ENCODE data around the gene C1QTNF6. TPM values are rescaled to one million over a fixed set of nuclear protein-coding genes. Genes with fewer than 3 reads are reported as not detected.

C1QTNF6 gene
- total and polyA plus RNA-seq, 4 donors = 3.1 to 4.5 (median 4.0) TPM

DNA sequence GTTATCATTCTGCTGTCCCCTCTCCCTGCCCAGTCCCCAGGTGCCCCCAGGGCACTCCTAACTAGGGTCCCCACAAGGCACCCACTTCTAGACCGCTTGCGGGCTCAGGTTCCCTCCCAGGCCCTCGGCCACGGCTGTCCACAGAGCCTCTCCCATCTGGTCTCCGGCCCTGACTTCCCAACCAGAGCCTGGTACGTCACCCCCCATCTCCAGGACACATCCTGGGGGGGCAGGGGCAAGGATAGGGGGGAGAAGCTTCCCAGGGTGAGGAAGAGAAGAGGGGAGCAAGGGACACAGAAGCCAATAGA, 23.8 kb upstream of the C1QTNF6 start:
- H3K27me3 ChIP-seq (ENCODE audit: control insufficient read depth in 4 of 4, insufficient read depth in 4 of 4, low read length in 3 of 4) = peaks cover 0 to 4% (median 0%) of the 10 kb centered on the region in 4 donors
- no peaks in the 10 kb centered on the region for H3K36me3 ChIP-seq (ENCODE audit: control insufficient read depth in 4 of 4, insufficient read depth in 3 of 4, low read depth in 1 of 4, low read length in 3 of 4)
- H3K9ac ChIP-seq (ENCODE audit: low read depth in 1 of 2, low read length in 2 of 2) = no peak overlapping the region
- H3K4me3 ChIP-seq (ENCODE audit: low read depth in 1 of 3, low read length in 3 of 3) = no peak overlapping the region
- H3K27ac ChIP-seq (ENCODE audit: low read depth in 1 of 2, low read length in 2 of 2) = no peak overlapping the region
- no peak for TF ChIP-seq TAF1 (conservative IDR thresholded peaks at IDR 0.05)
- no peak for DNase-seq (ENCODE audit: low spot score)
- H3K4me1 ChIP-seq (ENCODE audit: control insufficient read depth in 4 of 4, insufficient read depth in 4 of 4, low read length in 3 of 4) = peaks cover 0 to 2% (median 1%) of the 10 kb centered on the region in 4 donors
- 80% methylated on average over 6 of the region's 6 CpGs for WGBS
- no peaks in the 10 kb centered on the region for H3K9me3 ChIP-seq (ENCODE audit: control insufficient read depth in 4 of 4, low read length in 3 of 4)

- Histone ChIP-seq H3K9ac (ENCODE audit: low read depth in 1 of 2, low read length in 2 of 2) (no peak overlapping the region), H3K4me3 (ENCODE audit: low read depth in 1 of 3, low read length in 3 of 3) (no peak overlapping the region), H3K27me3 (ENCODE audit: control insufficient read depth in 4 of 4, insufficient read depth in 4 of 4, low read length in 3 of 4) (peaks cover 0 to 4% (median 0%) of the 10 kb centered on the region in 4 donors), H3K27ac (ENCODE audit: low read depth in 1 of 2, low read length in 2 of 2) (no peak overlapping the region), H3K4me1 (ENCODE audit: control insufficient read depth in 4 of 4, insufficient read depth in 4 of 4, low read length in 3 of 4) (peaks cover 0 to 2% (median 1%) of the 10 kb centered on the region in 4 donors), H3K36me3 (ENCODE audit: control insufficient read depth in 4 of 4, insufficient read depth in 3 of 4, low read depth in 1 of 4, low read length in 3 of 4) (no peaks in the 10 kb centered on the region), H3K9me3 (ENCODE audit: control insufficient read depth in 4 of 4, low read length in 3 of 4) (no peaks in the 10 kb centered on the region)
- WGBS = 90% methylated on average over 24 of the region's 24 CpGs
- TF ChIP-seq FOXA1 (IDR thresholded peaks at IDR 0.05) (no peak), YY1 (IDR thresholded peaks at IDR 0.05) (no peak), ZBTB33 (IDR thresholded peaks at IDR 0.05) (no peak), JUND (IDR thresholded peaks at IDR 0.05) (no peak), SP1 (IDR thresholded peaks at IDR 0.05) (no peak), EGR1 (IDR thresholded peaks at IDR 0.05; ENCODE audit: low read depth in 2 of 2) (no peak), RXRA (IDR thresholded peaks at IDR 0.05) (no peak), GABPA (IDR thresholded peaks at IDR 0.05 in 1 of 2, conservative IDR thresholded peaks at IDR 0.05 in 1 of 2) (no peak)
- TF ChIP-seq, protein P1, sequence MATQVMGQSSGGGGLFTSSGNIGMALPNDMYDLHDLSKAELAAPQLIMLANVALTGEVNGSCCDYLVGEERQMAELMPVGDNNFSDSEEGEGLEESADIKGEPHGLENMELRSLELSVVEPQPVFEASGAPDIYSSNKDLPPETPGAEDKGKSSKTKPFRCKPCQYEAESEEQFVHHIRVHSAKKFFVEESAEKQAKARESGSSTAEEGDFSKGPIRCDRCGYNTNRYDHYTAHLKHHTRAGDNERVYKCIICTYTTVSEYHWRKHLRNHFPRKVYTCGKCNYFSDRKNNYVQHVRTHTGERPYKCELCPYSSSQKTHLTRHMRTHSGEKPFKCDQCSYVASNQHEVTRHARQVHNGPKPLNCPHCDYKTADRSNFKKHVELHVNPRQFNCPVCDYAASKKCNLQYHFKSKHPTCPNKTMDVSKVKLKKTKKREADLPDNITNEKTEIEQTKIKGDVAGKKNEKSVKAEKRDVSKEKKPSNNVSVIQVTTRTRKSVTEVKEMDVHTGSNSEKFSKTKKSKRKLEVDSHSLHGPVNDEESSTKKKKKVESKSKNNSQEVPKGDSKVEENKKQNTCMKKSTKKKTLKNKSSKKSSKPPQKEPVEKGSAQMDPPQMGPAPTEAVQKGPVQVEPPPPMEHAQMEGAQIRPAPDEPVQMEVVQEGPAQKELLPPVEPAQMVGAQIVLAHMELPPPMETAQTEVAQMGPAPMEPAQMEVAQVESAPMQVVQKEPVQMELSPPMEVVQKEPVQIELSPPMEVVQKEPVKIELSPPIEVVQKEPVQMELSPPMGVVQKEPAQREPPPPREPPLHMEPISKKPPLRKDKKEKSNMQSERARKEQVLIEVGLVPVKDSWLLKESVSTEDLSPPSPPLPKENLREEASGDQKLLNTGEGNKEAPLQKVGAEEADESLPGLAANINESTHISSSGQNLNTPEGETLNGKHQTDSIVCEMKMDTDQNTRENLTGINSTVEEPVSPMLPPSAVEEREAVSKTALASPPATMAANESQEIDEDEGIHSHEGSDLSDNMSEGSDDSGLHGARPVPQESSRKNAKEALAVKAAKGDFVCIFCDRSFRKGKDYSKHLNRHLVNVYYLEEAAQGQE (IDR thresholded peaks at IDR 0.05) = no peak
- TF ChIP-seq, protein P2, sequence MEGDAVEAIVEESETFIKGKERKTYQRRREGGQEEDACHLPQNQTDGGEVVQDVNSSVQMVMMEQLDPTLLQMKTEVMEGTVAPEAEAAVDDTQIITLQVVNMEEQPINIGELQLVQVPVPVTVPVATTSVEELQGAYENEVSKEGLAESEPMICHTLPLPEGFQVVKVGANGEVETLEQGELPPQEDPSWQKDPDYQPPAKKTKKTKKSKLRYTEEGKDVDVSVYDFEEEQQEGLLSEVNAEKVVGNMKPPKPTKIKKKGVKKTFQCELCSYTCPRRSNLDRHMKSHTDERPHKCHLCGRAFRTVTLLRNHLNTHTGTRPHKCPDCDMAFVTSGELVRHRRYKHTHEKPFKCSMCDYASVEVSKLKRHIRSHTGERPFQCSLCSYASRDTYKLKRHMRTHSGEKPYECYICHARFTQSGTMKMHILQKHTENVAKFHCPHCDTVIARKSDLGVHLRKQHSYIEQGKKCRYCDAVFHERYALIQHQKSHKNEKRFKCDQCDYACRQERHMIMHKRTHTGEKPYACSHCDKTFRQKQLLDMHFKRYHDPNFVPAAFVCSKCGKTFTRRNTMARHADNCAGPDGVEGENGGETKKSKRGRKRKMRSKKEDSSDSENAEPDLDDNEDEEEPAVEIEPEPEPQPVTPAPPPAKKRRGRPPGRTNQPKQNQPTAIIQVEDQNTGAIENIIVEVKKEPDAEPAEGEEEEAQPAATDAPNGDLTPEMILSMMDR (IDR thresholded peaks at IDR 0.05; ENCODE audit: low read depth, low read length, missing input control) = no peak
- TF ChIP-seq, protein P3, sequence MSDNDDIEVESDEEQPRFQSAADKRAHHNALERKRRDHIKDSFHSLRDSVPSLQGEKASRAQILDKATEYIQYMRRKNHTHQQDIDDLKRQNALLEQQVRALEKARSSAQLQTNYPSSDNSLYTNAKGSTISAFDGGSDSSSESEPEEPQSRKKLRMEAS (IDR thresholded peaks at IDR 0.05) = no peak
- no peak for DNase-seq (ENCODE audit: low spot score)
Observed at GRCh38 chr22:37211075-37211865, 23.2 kb upstream of the C1QTNF6 start.
